ENCODE measurements around the gene TSPAN9.

GRCh38 chr12:3310271-3311026, 233.3 kb downstream of the TSPAN9 start:
- TF ChIP-seq CTCF (IDR thresholded peaks at IDR 0.05) = no peak
- no peak for TF ChIP-seq POLR2A (IDR thresholded peaks at IDR 0.05)
- TF ChIP-seq POLR2AphosphoS5 (IDR thresholded peaks at IDR 0.05) = no peak
